Effector memory CD4-positive, alpha-beta T cell (primary cell): ENCODE data around the gene LANCL2.
"Not testable (repeated sequence)": the region's sequence is repeated elsewhere in the genome, so short reads cannot be mapped to it uniquely, and the experiment has no call there.

ENCODE experiments used
- DNase-seq, 3 donors: peaks; one replicate each; pipeline ENCODE4 v3.0.0-alpha.2; 2020
- H3K27ac ChIP-seq: 2 replicates; pipeline ENCODE4 v1.7.0; 2013; ENCODE audit warnings: mild to moderate bottlenecking, low read length, moderate library complexity; ENCODE audit not compliant: insufficient read depth, poor library complexity, severe bottlenecking
- H3K27me3 ChIP-seq: replicated peaks from 2 replicates; pipeline ENCODE4 v1.7.0; 2013; ENCODE audit warnings: mild to moderate bottlenecking, low read length; ENCODE audit not compliant: insufficient read depth, control insufficient read depth, poor library complexity, severe bottlenecking
- H3K36me3 ChIP-seq: 2 replicates; pipeline ENCODE4 v1.7.0; 2013; ENCODE audit warnings: mild to moderate bottlenecking, low read length, moderate library complexity; ENCODE audit not compliant: control insufficient read depth, insufficient read depth
- H3K4me1 ChIP-seq: 2 replicates; pipeline ENCODE4 v1.7.0; 2013; ENCODE audit warnings: low read length, mild to moderate bottlenecking; ENCODE audit not compliant: control insufficient read depth, insufficient read depth, poor library complexity, severe bottlenecking
- H3K4me3 ChIP-seq: 2 replicates; pipeline ENCODE4 v1.7.0; 2013; ENCODE audit warnings: low read length, low read depth, mild to moderate bottlenecking; ENCODE audit not compliant: insufficient read depth, poor library complexity, severe bottlenecking
- H3K9me3 ChIP-seq: 2 replicates; pipeline ENCODE4 v1.7.0; 2013; ENCODE audit warnings: mild to moderate bottlenecking, low read length, moderate library complexity; ENCODE audit not compliant: control insufficient read depth

LANCL2 gene

GRCh38 chr7:55468495-55468894 is 103.4 kb downstream of the LANCL2 start:
- peaks cover 58% of the 10 kb centered on the region for H3K4me1 ChIP-seq
- H3K36me3 ChIP-seq, result peaks cover 15% of the 10 kb centered on the region
- H3K4me3 ChIP-seq, result no peak overlapping the region
- no peaks in the 10 kb centered on the region for H3K27me3 ChIP-seq
- H3K27ac ChIP-seq, result peak overlapping the region; percentile 62
- H3K9me3 ChIP-seq, result no peaks in the 10 kb centered on the region
- DNase-seq, result no peak

- peak overlapping the region; percentile 62 for H3K27ac ChIP-seq
- peak overlapping the region; percentile 2 for H3K4me3 ChIP-seq
- peaks cover 11% of the 10 kb centered on the region for H3K36me3 ChIP-seq
- no peaks in the 10 kb centered on the region for H3K27me3 ChIP-seq
- peak in 1 of 3 donors; percentile 18 for DNase-seq
- peaks cover 65% of the 10 kb centered on the region for H3K4me1 ChIP-seq
- H3K9me3 ChIP-seq, result no peaks in the 10 kb centered on the region
Measured at GRCh38 chr7:55469271-55469681, 104.1 kb downstream of the LANCL2 start.

GRCh38 chr7:55469721-55470120 is 104.6 kb downstream of the LANCL2 start:
- DNase-seq, result no peak
- H3K9me3 ChIP-seq, result no peaks in the 10 kb centered on the region
- H3K4me1 ChIP-seq, result peaks cover 69% of the 10 kb centered on the region
- H3K4me3 ChIP-seq, result peak overlapping the region; percentile 2
- peak overlapping the region; percentile 62 for H3K27ac ChIP-seq
- H3K27me3 ChIP-seq, result no peaks in the 10 kb centered on the region
- peaks cover 6% of the 10 kb centered on the region for H3K36me3 ChIP-seq

- H3K4me1 ChIP-seq, result peaks cover 75% of the 10 kb centered on the region
Measured at GRCh38 chr7:55470261-55470660, 105.1 kb downstream of the LANCL2 start.

GRCh38 chr7:55471594-55471993 is 106.5 kb downstream of the LANCL2 start:
- not testable (repeated sequence) for H3K4me3 ChIP-seq, H3K36me3 ChIP-seq, H3K27me3 ChIP-seq, DNase-seq, H3K27ac ChIP-seq, H3K9me3 ChIP-seq
- H3K4me1 ChIP-seq, result peaks cover 78% of the 10 kb centered on the region

More at GRCh38 chr7:55470261-55470660, 105.1 kb downstream of the LANCL2 start:
- Histone ChIP-seq H3K27ac (peak overlapping the region; percentile 62), H3K36me3 (peaks cover under 1% of the 10 kb centered on the region), H3K4me3 (no peak overlapping the region), H3K27me3 (no peaks in the 10 kb centered on the region), H3K9me3 (no peaks in the 10 kb centered on the region)
- DNase-seq, result no peak

- H3K9me3 ChIP-seq, H3K4me3 ChIP-seq, H3K27ac ChIP-seq, H3K36me3 ChIP-seq, H3K27me3 ChIP-seq, DNase-seq: not testable (repeated sequence)
- H3K4me1 ChIP-seq, result peaks cover 78% of the 10 kb centered on the region
Measured at GRCh38 chr7:55472406-55472805, 107.3 kb downstream of the LANCL2 start.

GRCh38 chr7:55472928-55473725 is 108.0 kb downstream of the LANCL2 start:
- Histone ChIP-seq H3K9me3 (no peaks in the 10 kb centered on the region), H3K4me3 (no peak overlapping the region), H3K27ac (peak overlapping the region; percentile 25), H3K27me3 (no peaks in the 10 kb centered on the region), H3K36me3 (peaks cover 7% of the 10 kb centered on the region), H3K4me1 (peaks cover 79% of the 10 kb centered on the region)
- DNase-seq, result peak in 1 of 3 donors; percentile 19

GRCh38 chr7:55473932-55474331 is 108.8 kb downstream of the LANCL2 start:
- no peak for DNase-seq
- Histone ChIP-seq H3K27me3 (no peaks in the 10 kb centered on the region), H3K27ac (no peak overlapping the region), H3K4me3 (no peak overlapping the region), H3K9me3 (no peaks in the 10 kb centered on the region), H3K36me3 (peaks cover 7% of the 10 kb centered on the region), H3K4me1 (peaks cover 78% of the 10 kb centered on the region)

- peaks cover 65% of the 10 kb centered on the region for H3K4me1 ChIP-seq
- no peak for DNase-seq
Measured at GRCh38 chr7:55474944-55475854, 110.1 kb downstream of the LANCL2 start.

More at GRCh38 chr7:55474944-55475854, 110.1 kb downstream of the LANCL2 start:
- H3K36me3 ChIP-seq, result peaks cover 7% of the 10 kb centered on the region
- no peaks in the 10 kb centered on the region for H3K9me3 ChIP-seq
- peak overlapping the region; percentile 44 for H3K27ac ChIP-seq
- no peaks in the 10 kb centered on the region for H3K27me3 ChIP-seq
- H3K4me3 ChIP-seq, result no peak overlapping the region
